Sigmoid colon (tissue), 7 donors: Measurements from ENCODE around the gene KCNK13. TPM values are rescaled to one million over a fixed set of nuclear protein-coding genes. Genes with fewer than 3 reads are reported as not detected.

Experiments
- DNase-seq: peaks from one replicate; pipeline ENCODE4 v3.0.0-alpha.2; 2019
- H3K27ac ChIP-seq, 4 donors: fragments of 200-600 bp; sonication (generic); one replicate each; pipeline ENCODE4 v1.5.1; 2016 to 2019; ENCODE audit warnings: mild to moderate bottlenecking in 1 of 4
- H3K27me3 ChIP-seq, 3 donors: fragments of 200-600 bp; sonication (generic); one replicate each; pipeline ENCODE4 v1.5.1; 2019; ENCODE audit warnings: mild to moderate bottlenecking in 1 of 3
- H3K36me3 ChIP-seq, 4 donors: fragments of 200-600 bp; sonication (generic); one replicate each; pipeline ENCODE4 v1.5.1; 2016 to 2019
- H3K4me1 ChIP-seq, 4 donors: fragments of 200-600 bp; sonication (generic); one replicate each; pipeline ENCODE4 v1.5.1; 2017 to 2019
- H3K4me3 ChIP-seq, 4 donors: fragments of 200-600 bp; sonication (generic); one replicate each; pipeline ENCODE4 v1.5.1; 2017 to 2019; ENCODE audit warnings: mild to moderate bottlenecking in 2 of 4, moderate library complexity in 1 of 4
- H3K9me3 ChIP-seq, 4 donors: fragments of 200-600 bp in 3 of 4; sonication (generic) in 3 of 4; one replicate each; pipeline versions ENCODE4 v1.5.1 to v1.6.1; 2013 to 2019
- CTCF ChIP-seq, 4 experiments: fragments of 450-650 bp in 3 of 4; fragments of 200-600 bp in 1 of 4; IDR thresholded peaks; one replicate each; pipeline ENCODE4 v1.5.1; 2016 to 2019; ENCODE audit warnings: antibody characterized with exemption in 4 of 4, mild to moderate bottlenecking in 3 of 4, moderate library complexity in 2 of 4
- EP300 ChIP-seq, 4 donors: sonication (generic); formaldehyde crosslinking; IDR thresholded peaks; one replicate each; pipeline ENCODE4 v1.6.1; 2017; ENCODE audit warnings: antibody characterized with exemption in 4 of 4
- POLR2A ChIP-seq, 2 donors: fragments of 450-650 bp; IDR thresholded peaks; one replicate each; pipeline ENCODE4 v1.6.1; 2016; ENCODE audit warnings: antibody characterized with exemption in 2 of 2, mild to moderate bottlenecking in 2 of 2, moderate library complexity in 2 of 2
- POLR2AphosphoS5 ChIP-seq, 4 donors: sonication (generic); formaldehyde crosslinking; IDR thresholded peaks; one replicate each; pipeline ENCODE4 v1.6.1; 2017; ENCODE audit warnings: antibody characterized with exemption in 4 of 4
- WGBS, 2 donors: extraction: QIAGEN DNeasy Blood & Tissue Kit; methylation state at CpG; one replicate each; pipeline ENCODE4 v1.1.7; 2013; 5-methylcytosine and 5-hydroxymethylcytosine counted together
- intact Hi-C: fragments of 100-400 bp; cut with DNase I; formaldehyde crosslinking; loops from one replicate; pipeline ENCODE4 v1.15.1; 2023
- polyA plus RNA-seq, 3 donors: library from polyadenylated mRNA; stranded (reverse); fragments of 200-250 nt; gene quantifications; one replicate each; pipeline ENCODE4 v1.2.3, GENCODE V29; 2013
- total RNA-seq, 4 donors: library from RNA; depleted of rRNA; stranded (reverse); fragments of >200 nt; gene quantifications; one replicate each; pipeline ENCODE4 v1.1.0, GENCODE V29; 2016
- donor health status: healthy with polysubstance abuse.
- donor health status: Bipolar disorder and iron deficiency.
- donor health status: healthy.

The KCNK13 gene
- total and polyA plus RNA-seq, 7 donors: 0.51 to 1.4 (median 0.95) TPM; not detected in 2

DNA sequence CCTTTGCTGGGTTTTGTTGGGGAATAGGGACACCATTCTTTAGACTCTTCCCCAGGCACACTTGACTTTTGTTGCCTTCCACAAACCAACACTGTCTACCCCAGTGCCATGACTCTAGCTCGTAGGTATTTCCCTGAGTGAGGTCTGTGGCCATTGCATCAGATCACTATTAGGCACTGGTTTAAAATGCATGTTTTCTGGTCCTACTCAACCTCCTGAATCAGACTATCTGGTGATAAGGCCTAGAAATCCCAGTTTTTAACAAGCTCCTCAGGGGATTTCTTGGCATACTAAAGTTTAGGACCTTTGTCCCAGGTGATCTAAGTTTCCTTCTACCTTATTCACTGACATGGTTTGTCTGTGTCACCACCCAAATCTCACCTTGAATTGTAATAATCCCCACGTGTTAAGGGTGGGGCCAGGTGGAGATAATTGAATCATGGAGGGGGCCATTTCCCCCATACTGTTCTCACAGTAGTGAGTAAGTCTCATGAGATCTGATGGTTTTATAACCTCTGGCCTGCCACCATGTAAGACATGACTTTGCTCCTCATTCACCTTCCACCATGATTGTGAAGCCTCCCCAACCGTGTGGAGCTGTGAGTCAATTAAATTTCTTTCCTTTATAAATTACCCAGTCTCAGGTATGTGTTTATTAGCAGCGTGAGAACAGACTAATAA, 106.8 kb downstream of the KCNK13 start:
- DNase-seq: no peak
- peaks cover 0 to 3% (median 0%) of the 10 kb centered on the region in 3 donors for H3K27me3 ChIP-seq
- no peak for TF ChIP-seq POLR2AphosphoS5 (IDR thresholded peaks at IDR 0.05)
- TF ChIP-seq EP300 (IDR thresholded peaks at IDR 0.05): no peak
- no peak for TF ChIP-seq CTCF (IDR thresholded peaks at IDR 0.05)
- TF ChIP-seq POLR2A (IDR thresholded peaks at IDR 0.05): no peak
- intact Hi-C loops: no loop called here
- no peak overlapping the region for H3K4me3 ChIP-seq
- H3K9me3 ChIP-seq: no peaks in the 10 kb centered on the region
- H3K36me3 ChIP-seq: no peaks in the 10 kb centered on the region
- WGBS, 2 donors: 41 to 63% methylated on average over 4 of the region's 4 CpGs
- no peaks in the 10 kb centered on the region for H3K4me1 ChIP-seq
- H3K27ac ChIP-seq: no peak overlapping the region

- H3K4me1 ChIP-seq: peaks cover 0 to 25% (median 10%) of the 10 kb centered on the region in 4 donors
- H3K27ac ChIP-seq: no peak overlapping the region
- no peaks in the 10 kb centered on the region for H3K9me3 ChIP-seq
- H3K36me3 ChIP-seq: no peaks in the 10 kb centered on the region
- no peak for DNase-seq
- intact Hi-C loops: no loop called here
- TF ChIP-seq POLR2A (IDR thresholded peaks at IDR 0.05) (no peak), EP300 (IDR thresholded peaks at IDR 0.05) (no peak), CTCF (IDR thresholded peaks at IDR 0.05) (no peak), POLR2AphosphoS5 (IDR thresholded peaks at IDR 0.05) (no peak)
- H3K27me3 ChIP-seq: no peaks in the 10 kb centered on the region
- WGBS, 2 donors: 91 to 93% methylated on average over 3 of the region's 3 CpGs
- H3K4me3 ChIP-seq: no peak overlapping the region
Measured at GRCh38 chr14:90175631-90176030, 113.8 kb downstream of the KCNK13 start.

DNA sequence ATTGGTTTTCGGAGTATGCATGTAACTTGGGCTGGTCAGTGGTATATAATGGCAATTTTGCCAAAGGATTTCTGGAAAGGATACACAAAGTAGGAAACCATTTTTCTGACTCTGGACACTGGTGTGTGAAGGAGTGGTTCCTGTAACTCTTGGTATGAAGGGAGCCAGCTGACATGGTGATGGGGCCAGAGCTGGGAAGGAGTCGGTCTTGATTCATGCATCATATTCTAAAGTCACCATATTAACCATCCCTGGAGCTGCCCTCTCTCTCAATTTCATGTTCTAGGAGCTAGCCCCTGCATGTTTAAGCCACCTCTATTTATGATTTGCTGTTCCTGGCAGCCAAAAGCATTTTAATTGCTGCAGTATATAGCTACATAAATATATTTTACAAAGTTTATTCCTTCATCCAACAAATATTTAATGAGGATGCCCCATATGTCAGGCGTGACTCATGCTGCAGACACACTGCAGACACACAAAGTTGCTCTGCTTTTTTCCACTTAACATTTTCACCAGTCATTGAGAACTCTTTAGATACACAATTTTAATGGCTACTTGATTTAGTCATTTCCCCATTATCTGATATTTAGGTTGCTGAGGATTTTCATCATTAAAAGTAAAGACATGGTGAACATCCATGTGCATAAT, 115.9 kb downstream of the KCNK13 start:
- H3K4me1 ChIP-seq: peaks cover 0 to 25% (median 10%) of the 10 kb centered on the region in 4 donors
- TF ChIP-seq CTCF (IDR thresholded peaks at IDR 0.05) (no peak), EP300 (IDR thresholded peaks at IDR 0.05) (peak in 2 of 4 donors; percentile 35 to 37), POLR2AphosphoS5 (IDR thresholded peaks at IDR 0.05) (peak in 3 of 4 donors; percentile 76 to 81 (median 80)), POLR2A (IDR thresholded peaks at IDR 0.05) (no peak)
- H3K27me3 ChIP-seq: no peaks in the 10 kb centered on the region
- WGBS, 2 donors: 74 to 82% methylated on average over 3 of the region's 3 CpGs
- H3K36me3 ChIP-seq: no peaks in the 10 kb centered on the region
- H3K4me3 ChIP-seq: no peak overlapping the region
- intact Hi-C loops: no loop called here
- no peaks in the 10 kb centered on the region for H3K9me3 ChIP-seq
- peak overlapping the region in 1 of 4 donors; percentile 5 for H3K27ac ChIP-seq
- no peak for DNase-seq

- Histone ChIP-seq H3K4me1 (peaks cover 0 to 25% (median 10%) of the 10 kb centered on the region in 4 donors), H3K27me3 (no peaks in the 10 kb centered on the region), H3K36me3 (no peaks in the 10 kb centered on the region), H3K27ac (no peak overlapping the region), H3K9me3 (no peaks in the 10 kb centered on the region), H3K4me3 (no peak overlapping the region)
- WGBS, 2 donors: 78 to 82% methylated on average over 7 of the region's 7 CpGs
- TF ChIP-seq POLR2AphosphoS5 (IDR thresholded peaks at IDR 0.05) (no peak), EP300 (IDR thresholded peaks at IDR 0.05) (no peak), CTCF (IDR thresholded peaks at IDR 0.05) (no peak), POLR2A (IDR thresholded peaks at IDR 0.05) (no peak)
- DNase-seq: no peak
- intact Hi-C loops: no loop called here
Measured at GRCh38 chr14:90179357-90179756, 117.6 kb downstream of the KCNK13 start.
